ENCODE data around the gene RNASEH1. TPM values are rescaled to one million over a fixed set of nuclear protein-coding genes. Genes with fewer than 3 reads are reported as not detected.

RNASEH1 gene
- total and polyA plus RNA-seq, 2 of the 13 experiments (the other 11 are each of a cell fraction or from before 2014, with no cell fraction given), result 14.5 to 57.4 TPM

DNA sequence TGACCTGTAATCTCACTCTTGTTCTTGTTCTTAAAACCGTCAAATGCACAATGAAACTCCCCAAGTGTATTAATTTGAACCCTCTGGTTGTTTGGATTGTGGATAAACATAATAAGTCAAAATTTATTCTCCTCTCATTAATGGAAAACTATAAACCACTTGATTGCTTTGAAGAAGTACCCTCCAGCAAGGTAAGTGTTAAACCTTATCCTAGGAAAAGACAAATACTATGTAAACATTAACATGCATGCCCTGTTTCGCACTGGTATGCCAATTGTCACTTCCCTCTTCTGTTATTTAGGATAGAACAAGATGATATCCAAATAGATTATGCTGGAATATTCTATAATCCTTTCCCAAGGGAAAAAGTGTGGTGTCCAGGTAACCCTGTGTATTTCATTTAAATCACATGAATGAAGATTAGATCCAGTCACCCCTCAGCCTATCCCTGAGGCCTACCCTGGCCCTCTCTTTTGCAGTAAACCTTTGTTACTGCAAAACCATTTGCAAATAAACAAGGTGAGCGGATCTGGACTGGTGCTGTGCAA, 40.1 kb downstream of the RNASEH1 start (continued):
- no peak; the same call in 1 of the 2 replicates for TF ChIP-seq BCL6 (CRISPR knock-in tag; IDR thresholded peaks at IDR 0.05)
- TF ChIP-seq ETV5 (CRISPR knock-in tag; IDR thresholded peaks at IDR 0.05; ENCODE audit: borderline replicate concordance), result peak; percentile 28; the same call in 1 of the 2 replicates
- no peak for TF ChIP-seq GABPA (IDR thresholded peaks at IDR 0.05; ENCODE audit: low read depth, low read length)
- TF ChIP-seq GABPA (CRISPR knock-in tag; IDR thresholded peaks at IDR 0.05; ENCODE audit: low read depth), result 0 out of 2 replicates have a peak, but pooled peaks have one; percentile 7
- TF ChIP-seq, protein P1, sequence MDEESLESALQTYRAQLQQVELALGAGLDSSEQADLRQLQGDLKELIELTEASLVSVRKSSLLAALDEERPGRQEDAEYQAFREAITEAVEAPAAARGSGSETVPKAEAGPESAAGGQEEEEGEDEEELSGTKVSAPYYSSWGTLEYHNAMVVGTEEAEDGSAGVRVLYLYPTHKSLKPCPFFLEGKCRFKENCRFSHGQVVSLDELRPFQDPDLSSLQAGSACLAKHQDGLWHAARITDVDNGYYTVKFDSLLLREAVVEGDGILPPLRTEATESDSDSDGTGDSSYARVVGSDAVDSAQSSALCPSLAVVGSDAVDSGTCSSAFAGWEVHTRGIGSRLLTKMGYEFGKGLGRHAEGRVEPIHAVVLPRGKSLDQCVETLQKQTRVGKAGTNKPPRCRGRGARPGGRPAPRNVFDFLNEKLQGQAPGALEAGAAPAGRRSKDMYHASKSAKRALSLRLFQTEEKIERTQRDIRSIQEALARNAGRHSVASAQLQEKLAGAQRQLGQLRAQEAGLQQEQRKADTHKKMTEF (CRISPR knock-in tag; IDR thresholded peaks at IDR 0.05), result peak; percentile 46; the same call in 1 of the 2 replicates
- TF ChIP-seq MBNL3 (CRISPR knock-in tag; conservative IDR thresholded peaks at IDR 0.05), result 0 out of 2 replicates have a peak, but pooled peaks have one; percentile 25
- TF ChIP-seq SP5 (CRISPR knock-in tag; IDR thresholded peaks at IDR 0.05; ENCODE audit: borderline replicate concordance, low read depth), result 0 out of 2 replicates have a peak, but pooled peaks have one; percentile 10
- TF ChIP-seq ASH2L (IDR thresholded peaks at IDR 0.05; ENCODE audit: insufficient read length, low read depth, low read length), result peak; percentile 72
- TF ChIP-seq, protein P2, sequence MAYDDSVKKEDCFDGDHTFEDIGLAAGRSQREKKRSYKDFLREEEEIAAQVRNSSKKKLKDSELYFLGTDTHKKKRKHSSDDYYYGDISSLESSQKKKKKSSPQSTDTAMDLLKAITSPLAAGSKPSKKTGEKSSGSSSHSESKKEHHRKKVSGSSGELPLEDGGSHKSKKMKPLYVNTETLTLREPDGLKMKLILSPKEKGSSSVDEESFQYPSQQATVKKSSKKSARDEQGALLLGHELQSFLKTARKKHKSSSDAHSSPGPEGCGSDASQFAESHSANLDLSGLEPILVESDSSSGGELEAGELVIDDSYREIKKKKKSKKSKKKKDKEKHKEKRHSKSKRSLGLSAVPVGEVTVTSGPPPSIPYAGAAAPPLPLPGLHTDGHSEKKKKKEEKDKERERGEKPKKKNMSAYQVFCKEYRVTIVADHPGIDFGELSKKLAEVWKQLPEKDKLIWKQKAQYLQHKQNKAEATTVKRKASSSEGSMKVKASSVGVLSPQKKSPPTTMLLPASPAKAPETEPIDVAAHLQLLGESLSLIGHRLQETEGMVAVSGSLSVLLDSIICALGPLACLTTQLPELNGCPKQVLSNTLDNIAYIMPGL (CRISPR knock-in tag; IDR thresholded peaks at IDR 0.05; ENCODE audit: borderline replicate concordance in 1 of 2, low read depth in 1 of 2), result no peak; a peak in 2 of 4 replicates
- TF ChIP-seq, protein P3, sequence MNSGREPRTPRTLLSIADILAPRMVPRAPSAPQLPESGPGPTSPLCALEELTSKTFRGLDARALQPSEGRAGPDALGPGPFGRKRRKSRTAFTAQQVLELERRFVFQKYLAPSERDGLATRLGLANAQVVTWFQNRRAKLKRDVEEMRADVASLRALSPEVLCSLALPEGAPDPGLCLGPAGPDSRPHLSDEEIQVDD (CRISPR knock-in tag; IDR thresholded peaks at IDR 0.05; ENCODE audit: borderline replicate concordance), result no peak
- no peak for TF ChIP-seq ZNF75D (CRISPR knock-in tag; IDR thresholded peaks at IDR 0.05; ENCODE audit: borderline replicate concordance)
- TF ChIP-seq ZFAT (CRISPR knock-in tag; conservative IDR thresholded peaks at IDR 0.05), result no peak
- TF ChIP-seq KLF16 (CRISPR knock-in tag; IDR thresholded peaks at IDR 0.05), result peak in 1 of 2 experiments; percentile 17; a peak in 1 of 4 replicates
- peak; percentile 65; the same call in 1 of the 2 replicates for TF ChIP-seq ZNF816 (CRISPR knock-in tag; IDR thresholded peaks at IDR 0.05; ENCODE audit: borderline replicate concordance)
- no peak for TF ChIP-seq ZKSCAN1 (IDR thresholded peaks at IDR 0.05; ENCODE audit: low read length)
- no peak for TF ChIP-seq RBAK (CRISPR knock-in tag; IDR thresholded peaks at IDR 0.05)
- TF ChIP-seq, protein P4, sequence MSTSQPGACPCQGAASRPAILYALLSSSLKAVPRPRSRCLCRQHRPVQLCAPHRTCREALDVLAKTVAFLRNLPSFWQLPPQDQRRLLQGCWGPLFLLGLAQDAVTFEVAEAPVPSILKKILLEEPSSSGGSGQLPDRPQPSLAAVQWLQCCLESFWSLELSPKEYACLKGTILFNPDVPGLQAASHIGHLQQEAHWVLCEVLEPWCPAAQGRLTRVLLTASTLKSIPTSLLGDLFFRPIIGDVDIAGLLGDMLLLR (CRISPR knock-in tag; IDR thresholded peaks at IDR 0.05), result no peak
- no peak for TF ChIP-seq SOX6 (IDR thresholded peaks at IDR 0.05)
- TF ChIP-seq SOX6 (CRISPR knock-in tag; IDR thresholded peaks at IDR 0.05), result peak; percentile 42; the same call in 1 of the 2 replicates
- TF ChIP-seq RFX1 (IDR thresholded peaks at IDR 0.05), result no peak
- TF ChIP-seq SOX13 (IDR thresholded peaks at IDR 0.05), result 0 out of 2 replicates have a peak, but pooled peaks have one; percentile 4
- peak in 1 of 2 experiments; percentile 53; a peak in 1 of 4 replicates for TF ChIP-seq SOX13 (CRISPR knock-in tag; conservative IDR thresholded peaks at IDR 0.05 in 1 of 2, IDR thresholded peaks at IDR 0.05 in 1 of 2)
- no peak for TF ChIP-seq NONO (IDR thresholded peaks at IDR 0.05)
- peak; percentile 95; the same call in 1 of the 2 replicates for TF ChIP-seq NONO (CRISPR knock-in tag; conservative IDR thresholded peaks at IDR 0.05)
- peak; percentile 43; the same call in 1 of the 2 replicates for TF ChIP-seq RXRB (CRISPR knock-in tag; IDR thresholded peaks at IDR 0.05; ENCODE audit: borderline replicate concordance)
- no peak for TF ChIP-seq LCORL (IDR thresholded peaks at IDR 0.05)
- TF ChIP-seq LCORL (CRISPR knock-in tag; IDR thresholded peaks at IDR 0.05), result peak; percentile 77; the same call in 1 of the 2 replicates
- TF ChIP-seq ZNF34 (CRISPR knock-in tag; IDR thresholded peaks at IDR 0.05; ENCODE audit: borderline replicate concordance), result 0 out of 2 replicates have a peak, but pooled peaks have one; percentile 35

All from HepG2 (cell line).